GM23338 (cell line): Measurements from ENCODE around the gene SYNDIG1L. TPM values are rescaled to one million over a fixed set of nuclear protein-coding genes. Genes with fewer than 3 reads are reported as not detected.

ENCODE experiments used
- ATAC-seq: fragments of 200-7000 bp; cut with Tn5 transposase; 3 replicates; pipeline ENCODE4 v1.9.1; 2020
- DNase-seq: peaks from one replicate; pipeline ENCODE4 v3.0.0-alpha.2; 2015; ENCODE audit warnings: low spot score
- H2AFZ ChIP-seq: fragments of 200-600 bp; sonication (generic); 2 replicates; pipeline ENCODE4 v1.8.0; 2016; ENCODE audit warnings: antibody characterized with exemption, mild to moderate bottlenecking, moderate library complexity
- H3F3A ChIP-seq: fragments of 200-600 bp; sonication (generic); replicated peaks from 2 replicates; pipeline ENCODE4 v1.8.0; 2017; ENCODE audit warnings: antibody characterized with exemption, mixed run types, low read depth
- H3K27ac ChIP-seq: fragments of 200-600 bp; sonication (generic); 2 replicates; pipeline ENCODE4 v1.6.1; 2016; ENCODE audit warnings: low read depth
- H3K27me3 ChIP-seq: fragments of 200-600 bp; sonication (generic); 2 replicates; pipeline ENCODE4 v1.8.0; 2016; ENCODE audit warnings: mild to moderate bottlenecking, mixed run types, moderate library complexity; ENCODE audit not compliant: insufficient read depth
- H3K36me3 ChIP-seq: fragments of 200-600 bp; sonication (generic); 2 replicates; pipeline ENCODE4 v1.8.0; 2016; ENCODE audit warnings: mild to moderate bottlenecking; ENCODE audit not compliant: insufficient read depth
- H3K4me1 ChIP-seq: fragments of 200-600 bp; sonication (generic); 2 replicates; pipeline ENCODE4 v1.8.0; 2016; ENCODE audit warnings: mild to moderate bottlenecking, moderate library complexity; ENCODE audit not compliant: insufficient read depth
- H3K4me2 ChIP-seq: fragments of 200-600 bp; sonication (generic); 2 replicates; pipeline ENCODE4 v1.7.1; 2017; ENCODE audit warnings: mixed run types
- H3K4me3 ChIP-seq: fragments of 200-600 bp; sonication (generic); 2 replicates; pipeline ENCODE4 v1.6.1; 2016; ENCODE audit warnings: mixed run types
- H3K79me2 ChIP-seq: fragments of 200-600 bp; sonication (generic); replicated peaks from 2 replicates; pipeline ENCODE4 v1.8.0; 2017; ENCODE audit warnings: mild to moderate bottlenecking; ENCODE audit not compliant: insufficient read depth
- H3K9me2 ChIP-seq: fragments of 200-600 bp; sonication (generic); 2 replicates; pipeline ENCODE4 v1.8.0; 2017; ENCODE audit not compliant: insufficient read depth
- H4K20me1 ChIP-seq: fragments of 200-600 bp; sonication (generic); replicated peaks from 2 replicates; pipeline ENCODE4 v1.8.0; 2017; ENCODE audit warnings: mild to moderate bottlenecking; ENCODE audit not compliant: insufficient read depth
- H3K27ac Mint-ChIP-seq: 2 replicates; pipeline ENCODE4 v1.8.0; 2020; ENCODE audit warnings: inconsistent platforms, mild to moderate bottlenecking, moderate library complexity, mixed read lengths
- H3K27me3 Mint-ChIP-seq: 3 replicates; pipeline ENCODE4 v1.8.0; 2022; ENCODE audit warnings: low read depth, mild to moderate bottlenecking, moderate library complexity, mixed read lengths, inconsistent platforms; ENCODE audit not compliant: insufficient read depth, poor library complexity
- H3K36me3 Mint-ChIP-seq: 3 replicates; pipeline ENCODE4 v1.8.0; 2021; ENCODE audit warnings: low read depth, mild to moderate bottlenecking, inconsistent platforms, moderate library complexity, mixed read lengths
- H3K4me1 Mint-ChIP-seq: 3 replicates; pipeline ENCODE4 v1.8.0; 2020; ENCODE audit warnings: mild to moderate bottlenecking, inconsistent platforms, mixed read lengths
- H3K4me3 Mint-ChIP-seq: 3 replicates; pipeline ENCODE4 v1.8.0; 2021; ENCODE audit warnings: moderate library complexity, mild to moderate bottlenecking, inconsistent platforms, mixed read lengths
- H3K9me3 Mint-ChIP-seq: 3 replicates; pipeline ENCODE4 v1.8.0; 2020; ENCODE audit warnings: moderate library complexity, mild to moderate bottlenecking, inconsistent platforms, mixed read lengths
- CREB1 ChIP-seq: fragments of 250-450 bp; sonication (Bioruptor Pico); IDR thresholded peaks from 2 replicates; pipeline ENCODE4 v1.5.0; 2020; ENCODE audit warnings: low read depth, mild to moderate bottlenecking, moderate library complexity
- EZH2 ChIP-seq: fragments of 200-600 bp; sonication (generic); IDR thresholded peaks from one replicate; pipeline ENCODE4 v1.8.0; 2017; ENCODE audit warnings: antibody characterized with exemption, mild to moderate bottlenecking, low read depth; ENCODE audit not compliant: unreplicated experiment
- EZH2phosphoT487 ChIP-seq: fragments of 200-600 bp; sonication (generic); IDR thresholded peaks from one replicate; pipeline ENCODE4 v1.8.1; 2018; ENCODE audit warnings: antibody characterized with exemption; ENCODE audit not compliant: unreplicated experiment
- NANOG ChIP-seq: IDR thresholded peaks from 2 replicates; pipeline ENCODE4 v1.6.1; 2016; ENCODE audit warnings: antibody characterized with exemption, borderline replicate concordance
- POLR2AphosphoS5 ChIP-seq: IDR thresholded peaks from 2 replicates; pipeline ENCODE4 v1.6.1; 2016; ENCODE audit warnings: antibody characterized with exemption, low read depth
- STAT1 ChIP-seq: IDR thresholded peaks from one replicate; pipeline ENCODE4 v1.6.1; 2016; ENCODE audit warnings: antibody characterized with exemption; ENCODE audit not compliant: unreplicated experiment
- ZNF462 ChIP-seq: fragments of 250-450 bp; sonication (Bioruptor Pico); IDR thresholded peaks from 2 replicates; pipeline ENCODE4 v1.5.0; 2020; ENCODE audit warnings: mild to moderate bottlenecking, moderate library complexity
- polyA plus RNA-seq: library from polyadenylated mRNA; unstranded; fragments of >200 nt; fragmentation: Nextera tagmentation; extraction: Ambion mirVana; gene quantifications from 2 replicates; pipeline ENCODE4 v1.2.1, GENCODE V29; 2016
- total RNA-seq: library from RNA; depleted of rRNA; stranded (reverse); fragments of >200 nt; shearing (Covaris generic); gene quantifications from 2 replicates; pipeline ENCODE4 v1.2.3, GENCODE V29; 2014

Gene SYNDIG1L
- total and polyA plus RNA-seq, 2 experiments from 2014 or later: 0.65 to 2.1 TPM

- H4K20me1 ChIP-seq: no peaks in the 10 kb centered on the region
- ATAC-seq (no peak), DNase-seq (no peak)
- peaks cover 17% of the 10 kb centered on the region for H3F3A ChIP-seq
- no peak overlapping the region for H3K4me3 ChIP-seq
- TF ChIP-seq STAT1: no peak
- TF ChIP-seq EZH2phosphoT487: no peak
- TF ChIP-seq EZH2: no peak
- TF ChIP-seq ZNF462 (CRISPR knock-in tag): no peak
- Mint-ChIP-seq H3K27ac (no peak overlapping the region), H3K4me3 (no peak overlapping the region), H3K9me3 (no peaks in the 10 kb centered on the region), H3K27me3 (peaks cover 10% of the 10 kb centered on the region), H3K4me1 (peaks cover 27% of the 10 kb centered on the region), H3K36me3 (no peaks in the 10 kb centered on the region; the same call in 1 of the 3 replicates)
- H3K27ac ChIP-seq: no peak overlapping the region
- no peak overlapping the region for H3K4me2 ChIP-seq
- no peaks in the 10 kb centered on the region for H3K27me3 ChIP-seq
- no peak overlapping the region for H2AFZ ChIP-seq
- no peaks in the 10 kb centered on the region for H3K79me2 ChIP-seq
- H3K9me2 ChIP-seq: no peaks in the 10 kb centered on the region
- H3K4me1 ChIP-seq: peaks cover 25% of the 10 kb centered on the region
- H3K36me3 ChIP-seq: no peaks in the 10 kb centered on the region
Measured at GRCh38 chr14:74405663-74406062, 20.3 kb downstream of the SYNDIG1L start.

GRCh38 chr14:74404435-74404834 lies 21.6 kb downstream of the SYNDIG1L start:
- no peaks in the 10 kb centered on the region for H3K27me3 ChIP-seq
- H3K4me2 ChIP-seq: no peak overlapping the region
- H2AFZ ChIP-seq: no peak overlapping the region
- peaks cover 36% of the 10 kb centered on the region for H3K4me1 ChIP-seq
- H3K79me2 ChIP-seq: no peaks in the 10 kb centered on the region
- Mint-ChIP-seq H3K27me3 (peaks cover 17% of the 10 kb centered on the region), H3K4me1 (peaks cover 38% of the 10 kb centered on the region), H3K27ac (no peak overlapping the region), H3K9me3 (no peaks in the 10 kb centered on the region), H3K36me3 (no peaks in the 10 kb centered on the region; the same call in 1 of the 3 replicates), H3K4me3 (no peak overlapping the region)
- no peak overlapping the region for H3K4me3 ChIP-seq
- H3K36me3 ChIP-seq: no peaks in the 10 kb centered on the region
- DNase-seq (no peak), ATAC-seq (no peak)
- no peak overlapping the region for H3K27ac ChIP-seq
- H3F3A ChIP-seq: peaks cover 18% of the 10 kb centered on the region
- no peaks in the 10 kb centered on the region for H3K9me2 ChIP-seq
- H4K20me1 ChIP-seq: no peaks in the 10 kb centered on the region
- no peak for TF ChIP-seq POLR2AphosphoS5
- TF ChIP-seq ZNF462 (CRISPR knock-in tag): no peak
- no peak for TF ChIP-seq CREB1 (CRISPR knock-in tag)
- no peak for TF ChIP-seq EZH2
- no peak for TF ChIP-seq EZH2phosphoT487
- no peak for TF ChIP-seq NANOG
